NB4 (cell line): ENCODE measurements around the gene MPV17L.

Experiments
- CTCF ChIP-seq: IDR thresholded peaks from one replicate; pipeline ENCODE4 v1.5.1; 2012; ENCODE audit warnings: low read depth, low read length
- MAX ChIP-seq: IDR thresholded peaks from 2 replicates; pipeline ENCODE4 v1.6.1; 2011; ENCODE audit warnings: low read depth, low read length
- MYC ChIP-seq: IDR thresholded peaks from 2 replicates; pipeline ENCODE4 v1.6.1; 2011; ENCODE audit warnings: low read depth, low read length

DNA sequence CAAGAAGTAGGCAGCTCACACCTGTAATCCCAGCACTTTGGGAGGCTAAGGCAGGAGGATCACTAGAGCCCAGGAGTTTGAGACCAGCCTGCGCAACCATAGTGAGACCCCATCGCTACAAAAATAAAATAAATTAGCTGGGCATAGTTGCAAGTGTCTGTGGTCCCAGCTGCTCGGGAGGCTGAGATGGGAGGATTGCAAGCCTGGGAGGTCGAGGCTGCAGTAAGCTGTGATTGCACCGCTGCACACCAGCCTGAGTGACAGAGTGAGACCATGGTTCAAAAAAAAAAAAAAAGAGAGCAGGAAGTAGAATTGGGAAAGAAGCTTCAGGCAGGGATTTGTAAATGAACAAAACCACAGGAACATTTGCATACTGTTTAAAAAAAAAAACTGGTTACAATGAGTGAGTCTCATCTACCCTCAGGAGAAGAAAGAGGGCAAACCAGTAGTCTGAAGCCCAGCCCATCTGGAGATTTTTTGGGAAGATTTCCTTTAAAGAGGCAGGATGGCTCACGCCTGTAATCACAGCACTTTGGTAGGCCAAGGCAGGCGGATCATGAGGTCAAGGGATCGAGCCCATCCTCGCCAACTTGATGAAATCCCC, 7.9 kb downstream of the MPV17L start:
- no peak for TF ChIP-seq CTCF
- no peak for TF ChIP-seq MAX
- no peak for TF ChIP-seq MYC
